ENCODE measurements around the gene SLC37A3. TPM values are rescaled to one million over a fixed set of nuclear protein-coding genes. Genes with fewer than 3 reads are reported as not detected.

The SLC37A3 gene, protein sequence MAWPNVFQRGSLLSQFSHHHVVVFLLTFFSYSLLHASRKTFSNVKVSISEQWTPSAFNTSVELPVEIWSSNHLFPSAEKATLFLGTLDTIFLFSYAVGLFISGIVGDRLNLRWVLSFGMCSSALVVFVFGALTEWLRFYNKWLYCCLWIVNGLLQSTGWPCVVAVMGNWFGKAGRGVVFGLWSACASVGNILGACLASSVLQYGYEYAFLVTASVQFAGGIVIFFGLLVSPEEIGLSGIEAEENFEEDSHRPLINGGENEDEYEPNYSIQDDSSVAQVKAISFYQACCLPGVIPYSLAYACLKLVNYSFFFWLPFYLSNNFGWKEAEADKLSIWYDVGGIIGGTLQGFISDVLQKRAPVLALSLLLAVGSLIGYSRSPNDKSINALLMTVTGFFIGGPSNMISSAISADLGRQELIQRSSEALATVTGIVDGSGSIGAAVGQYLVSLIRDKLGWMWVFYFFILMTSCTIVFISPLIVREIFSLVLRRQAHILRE
- total RNA-seq (2022), result 40.6 and 46.4 TPM in 2 replicates
- Bru-seq, nascent RNA, result percentile 67 among the genes with signal in this experiment
- BruChase-seq, experiment 1, labeled RNA remaining after a 2-hour chase, result percentile 72 among the genes with signal in this experiment
- BruChase-seq, experiment 2, labeled RNA remaining after a 6-hour chase, result percentile 76 among the genes with signal in this experiment
- long read RNA-seq, transcript SLC37A3-201 (15 exons, 3,349 nt), result major isoform, 52 of 100 reads
- long read RNA-seq, transcript SLC37A3-202 (12 exons, 2,955 nt), result minor isoform, 8 of 100 reads
- long read RNA-seq, partial matches to known transcripts, result 5 of 100 reads
- long read RNA-seq, other reads (novel, unspliced or antisense), result 34 of 100 reads

GRCh38 chr7:140397784-140398750, at the start of gene SLC37A3:
Gene SLC37A3 (minus strand): TSS chr7:140398530. CDS start chr7:140382526, 16,004 bp downstream.
- H3K27me3 Mint-ChIP-seq (ENCODE audit: insufficient read depth, unreplicated experiment), result no peaks in the 10 kb centered on the region
- CTCF ChIA-PET, result interaction anchor here (0.6 to 1.5 kb wide), 7 partner anchors 13 to 915 kb away, joined by 4 to 10 read pairs (median 8); partner anchors contain the start of gene BRAF
- intact Hi-C loops (cut with micrococcal nuclease; ENCODE audit: unreplicated experiment), result loop anchor here (5.0 kb wide), 1 partner anchor 221 kb away; the partner anchor contains the start of gene KDM7A

GRCh38 chr7:140447841-140448240, 49.5 kb upstream of the SLC37A3 start:
- intact Hi-C loops (cut with micrococcal nuclease; ENCODE audit: unreplicated experiment), result no loop called here
- no peak overlapping the region for H3K4me3 ChIP-seq (ENCODE audit: low read depth, low read length)
- BruUV-seq (replicated peaks), result no TSS peak
- no peaks in the 10 kb centered on the region for H3K27me3 ChIP-seq (replicated peaks; ENCODE audit: control insufficient read depth, insufficient read depth, low read length)
- no peaks in the 10 kb centered on the region for H3K9me3 ChIP-seq
- no peak for DNase-seq
- no peaks in the 10 kb centered on the region for H3K36me3 ChIP-seq (ENCODE audit: control insufficient read depth, insufficient read depth, low read length)
- POLR2A ChIA-PET, result no interaction called here
- Mint-ChIP-seq H3K9me3 (ENCODE audit: unreplicated experiment) (no peaks in the 10 kb centered on the region), H3K4me1 (ENCODE audit: low read depth, unreplicated experiment) (peaks cover under 1% of the 10 kb centered on the region), H3K27me3 (ENCODE audit: insufficient read depth, unreplicated experiment) (no peaks in the 10 kb centered on the region), H3K4me3 (ENCODE audit: unreplicated experiment) (no peak overlapping the region), H3K36me3 (ENCODE audit: insufficient read depth, unreplicated experiment) (peaks cover 14% of the 10 kb centered on the region), H3K27ac (ENCODE audit: unreplicated experiment) (no peak overlapping the region)
- TF ChIP-seq CTCF (IDR thresholded peaks at IDR 0.05; ENCODE audit: insufficient read depth in 1 of 2, low read depth in 1 of 2, low read length in 1 of 2, severe bottlenecking in 1 of 2, unreplicated experiment in 1 of 2), result no peak
- CTCF ChIA-PET, result no interaction called here
- H3K4me1 ChIP-seq, result peaks cover 8% of the 10 kb centered on the region; the same call in 1 of the 2 replicates

More at GRCh38 chr7:140397784-140398750, at the start of gene SLC37A3:
- H3K36me3 Mint-ChIP-seq (ENCODE audit: insufficient read depth, unreplicated experiment), result no peaks in the 10 kb centered on the region
- H3K9me3 ChIP-seq, result no peaks in the 10 kb centered on the region
- POLR2A ChIA-PET, result interaction anchor here (0.5 to 1.0 kb wide), 5 partner anchors 11 to 945 kb away, joined by 3 to 10 read pairs (median 6); partner anchors contain the start of genes MKRN1 and NDUFB2
- H3K36me3 ChIP-seq (ENCODE audit: control insufficient read depth, insufficient read depth, low read length), result no peaks in the 10 kb centered on the region
- no peaks in the 10 kb centered on the region for H3K9me3 Mint-ChIP-seq (ENCODE audit: unreplicated experiment)
- no peaks in the 10 kb centered on the region for H3K27me3 ChIP-seq (replicated peaks; ENCODE audit: control insufficient read depth, insufficient read depth, low read length)
- peak within 1 kb of the TSS; percentile 83 for H3K27ac Mint-ChIP-seq (ENCODE audit: unreplicated experiment)
- H3K4me1 ChIP-seq, result no peaks in the 10 kb centered on the region
- peak; percentile 89 to 94 for DNase-seq
- peak within 1 kb of the TSS; percentile 91 for H3K4me3 Mint-ChIP-seq (ENCODE audit: unreplicated experiment)
- H3K4me3 ChIP-seq (ENCODE audit: low read depth, low read length), result peak within 1 kb of the TSS; percentile 98
- no peaks in the 10 kb centered on the region for H3K4me1 Mint-ChIP-seq (ENCODE audit: low read depth, unreplicated experiment)
- BruUV-seq (replicated peaks), result TSS peak; percentile 75
- no peak for TF ChIP-seq CTCF (IDR thresholded peaks at IDR 0.05; ENCODE audit: insufficient read depth in 1 of 2, low read depth in 1 of 2, low read length in 1 of 2, severe bottlenecking in 1 of 2, unreplicated experiment in 1 of 2)

Data from Caco-2 (cell line).